Raji (cell line): ENCODE data around the gene DCAF16.

Source experiments
- POLR2A ChIP-seq: IDR thresholded peaks from 2 replicates; pipeline ENCODE4 v1.6.1; 2011; ENCODE audit warnings: low read depth, low read length, control low read depth; ENCODE audit not compliant: insufficient read depth

The DCAF16 gene

GRCh38 chr4:17810260-17811077, at the start of gene DCAF16, which contains the start of gene NCAPG:
Gene DCAF16 (minus strand): TSS chr4:17810757. CDS start chr4:17804141, 6,616 bp downstream.
Gene NCAPG (plus strand): TSS chr4:17810979. CDS start chr4:17811078, 99 bp downstream.
- peak; percentile 98 for TF ChIP-seq POLR2A

- TF ChIP-seq POLR2A, result no peak
Measured at GRCh38 chr4:17859793-17860406, 49.3 kb upstream of the DCAF16 start.

- no peak for TF ChIP-seq POLR2A
Measured at GRCh38 chr4:17854036-17854435, 43.5 kb upstream of the DCAF16 start.

GRCh38 chr4:17851959-17852358, 41.4 kb upstream of the DCAF16 start:
- TF ChIP-seq POLR2A, result no peak

- TF ChIP-seq POLR2A, result no peak
Measured at GRCh38 chr4:17846266-17846665, 35.7 kb upstream of the DCAF16 start.

GRCh38 chr4:17823871-17824669, 13.5 kb upstream of the DCAF16 start:
- TF ChIP-seq POLR2A, result no peak

- no peak for TF ChIP-seq POLR2A
Measured at GRCh38 chr4:17817027-17817426, 6.5 kb upstream of the DCAF16 start.

GRCh38 chr4:17816142-17816541, 5.6 kb upstream of the DCAF16 start:
- no peak for TF ChIP-seq POLR2A

- no peak for TF ChIP-seq POLR2A
Measured at GRCh38 chr4:17814140-17814539, 3.6 kb upstream of the DCAF16 start.

- no peak for TF ChIP-seq POLR2A
Measured at GRCh38 chr4:17812801-17813200, 2.2 kb upstream of the DCAF16 start.

- TF ChIP-seq POLR2A, result no peak
Measured at GRCh38 chr4:17812125-17812524, 1.6 kb upstream of the DCAF16 start.

GRCh38 chr4:17811078-17811603, 584 bp upstream of the DCAF16 start:
- TF ChIP-seq POLR2A, result no peak

- no peak for TF ChIP-seq POLR2A
Measured at GRCh38 chr4:17809667-17810066, 890 bp downstream of the DCAF16 start.

GRCh38 chr4:17807446-17807845, 3.1 kb downstream of the DCAF16 start:
- TF ChIP-seq POLR2A, result no peak

- no peak for TF ChIP-seq POLR2A
Measured at GRCh38 chr4:17805580-17806155, 4.9 kb downstream of the DCAF16 start.
